Measurements from ENCODE around the gene TRAF3. TPM values are rescaled to one million over a fixed set of nuclear protein-coding genes. Genes with fewer than 3 reads are reported as not detected.

Gene TRAF3
- total RNA-seq, 1 experiment from 2014 or later = 11.2 TPM

DNA sequence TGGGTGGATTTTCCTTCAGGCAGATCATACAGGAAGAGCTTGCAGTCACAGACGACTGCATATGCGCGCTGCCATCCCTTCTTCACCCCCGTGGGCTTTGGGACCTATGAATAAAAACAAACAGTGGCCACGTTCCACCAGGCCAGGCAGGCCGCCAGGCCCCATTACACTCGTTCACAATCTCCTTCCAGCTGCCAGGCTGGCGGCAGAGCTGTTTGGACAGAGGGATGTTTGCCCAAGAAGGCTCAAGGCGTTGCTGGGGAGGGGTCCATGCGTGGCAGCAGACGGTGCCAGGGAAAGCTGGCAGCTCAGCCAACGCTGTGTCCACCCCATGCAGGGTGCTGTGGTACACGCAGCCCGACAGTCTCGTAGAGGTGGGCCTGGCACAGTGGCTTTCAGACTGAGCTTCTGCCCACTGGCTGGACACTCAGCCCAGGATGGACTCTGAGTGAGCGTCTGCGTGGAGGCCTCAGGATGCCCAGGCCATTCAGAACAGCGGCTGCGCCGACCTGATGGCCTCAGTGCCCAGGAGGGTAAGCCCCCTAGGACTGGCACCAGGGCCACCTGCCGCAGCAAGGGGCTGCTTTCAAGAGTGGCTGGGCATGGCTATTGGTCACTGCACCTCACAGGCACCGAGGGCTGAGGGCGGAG, 172.7 kb downstream of the TRAF3 start (continued):
- TF ChIP-seq, protein P1, sequence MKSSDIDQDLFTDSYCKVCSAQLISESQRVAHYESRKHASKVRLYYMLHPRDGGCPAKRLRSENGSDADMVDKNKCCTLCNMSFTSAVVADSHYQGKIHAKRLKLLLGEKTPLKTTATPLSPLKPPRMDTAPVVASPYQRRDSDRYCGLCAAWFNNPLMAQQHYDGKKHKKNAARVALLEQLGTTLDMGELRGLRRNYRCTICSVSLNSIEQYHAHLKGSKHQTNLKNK (CRISPR knock-in tag; IDR thresholded peaks at IDR 0.05) = no peak
- TF ChIP-seq KAT7 (CRISPR knock-in tag; IDR thresholded peaks at IDR 0.05; ENCODE audit: borderline replicate concordance) = no peak
- TF ChIP-seq, protein P2, sequence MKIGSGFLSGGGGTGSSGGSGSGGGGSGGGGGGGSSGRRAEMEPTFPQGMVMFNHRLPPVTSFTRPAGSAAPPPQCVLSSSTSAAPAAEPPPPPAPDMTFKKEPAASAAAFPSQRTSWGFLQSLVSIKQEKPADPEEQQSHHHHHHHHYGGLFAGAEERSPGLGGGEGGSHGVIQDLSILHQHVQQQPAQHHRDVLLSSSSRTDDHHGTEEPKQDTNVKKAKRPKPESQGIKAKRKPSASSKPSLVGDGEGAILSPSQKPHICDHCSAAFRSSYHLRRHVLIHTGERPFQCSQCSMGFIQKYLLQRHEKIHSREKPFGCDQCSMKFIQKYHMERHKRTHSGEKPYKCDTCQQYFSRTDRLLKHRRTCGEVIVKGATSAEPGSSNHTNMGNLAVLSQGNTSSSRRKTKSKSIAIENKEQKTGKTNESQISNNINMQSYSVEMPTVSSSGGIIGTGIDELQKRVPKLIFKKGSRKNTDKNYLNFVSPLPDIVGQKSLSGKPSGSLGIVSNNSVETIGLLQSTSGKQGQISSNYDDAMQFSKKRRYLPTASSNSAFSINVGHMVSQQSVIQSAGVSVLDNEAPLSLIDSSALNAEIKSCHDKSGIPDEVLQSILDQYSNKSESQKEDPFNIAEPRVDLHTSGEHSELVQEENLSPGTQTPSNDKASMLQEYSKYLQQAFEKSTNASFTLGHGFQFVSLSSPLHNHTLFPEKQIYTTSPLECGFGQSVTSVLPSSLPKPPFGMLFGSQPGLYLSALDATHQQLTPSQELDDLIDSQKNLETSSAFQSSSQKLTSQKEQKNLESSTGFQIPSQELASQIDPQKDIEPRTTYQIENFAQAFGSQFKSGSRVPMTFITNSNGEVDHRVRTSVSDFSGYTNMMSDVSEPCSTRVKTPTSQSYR (CRISPR knock-in tag; IDR thresholded peaks at IDR 0.05) = no peak

DNA sequence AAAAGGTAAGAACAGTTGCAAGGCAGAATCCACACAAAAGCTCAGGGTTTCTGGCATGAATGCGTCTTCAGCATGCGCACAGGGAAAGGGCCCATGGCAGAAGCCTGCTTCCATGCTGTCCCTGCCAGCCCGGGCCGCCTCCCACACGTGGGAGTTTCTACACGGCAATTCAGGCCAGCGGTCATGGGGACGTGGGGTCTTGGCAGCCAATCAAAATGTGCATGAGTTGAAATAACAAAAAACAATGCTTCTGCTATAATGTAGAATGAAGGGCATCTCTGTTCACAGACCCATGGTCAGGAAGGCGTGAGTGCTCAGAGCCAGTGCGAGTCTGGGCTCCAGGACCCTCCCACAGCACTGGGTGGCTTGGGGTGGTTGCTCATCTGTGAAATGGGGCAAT, 173.8 kb downstream of the TRAF3 start:
- TF ChIP-seq NR1H2 (CRISPR knock-in tag; IDR thresholded peaks at IDR 0.05) (no peak), PRRX2 (CRISPR knock-in tag; IDR thresholded peaks at IDR 0.05) (no peak), ZNF416 (CRISPR knock-in tag; IDR thresholded peaks at IDR 0.05) (no peak)
- TF ChIP-seq, protein P3, sequence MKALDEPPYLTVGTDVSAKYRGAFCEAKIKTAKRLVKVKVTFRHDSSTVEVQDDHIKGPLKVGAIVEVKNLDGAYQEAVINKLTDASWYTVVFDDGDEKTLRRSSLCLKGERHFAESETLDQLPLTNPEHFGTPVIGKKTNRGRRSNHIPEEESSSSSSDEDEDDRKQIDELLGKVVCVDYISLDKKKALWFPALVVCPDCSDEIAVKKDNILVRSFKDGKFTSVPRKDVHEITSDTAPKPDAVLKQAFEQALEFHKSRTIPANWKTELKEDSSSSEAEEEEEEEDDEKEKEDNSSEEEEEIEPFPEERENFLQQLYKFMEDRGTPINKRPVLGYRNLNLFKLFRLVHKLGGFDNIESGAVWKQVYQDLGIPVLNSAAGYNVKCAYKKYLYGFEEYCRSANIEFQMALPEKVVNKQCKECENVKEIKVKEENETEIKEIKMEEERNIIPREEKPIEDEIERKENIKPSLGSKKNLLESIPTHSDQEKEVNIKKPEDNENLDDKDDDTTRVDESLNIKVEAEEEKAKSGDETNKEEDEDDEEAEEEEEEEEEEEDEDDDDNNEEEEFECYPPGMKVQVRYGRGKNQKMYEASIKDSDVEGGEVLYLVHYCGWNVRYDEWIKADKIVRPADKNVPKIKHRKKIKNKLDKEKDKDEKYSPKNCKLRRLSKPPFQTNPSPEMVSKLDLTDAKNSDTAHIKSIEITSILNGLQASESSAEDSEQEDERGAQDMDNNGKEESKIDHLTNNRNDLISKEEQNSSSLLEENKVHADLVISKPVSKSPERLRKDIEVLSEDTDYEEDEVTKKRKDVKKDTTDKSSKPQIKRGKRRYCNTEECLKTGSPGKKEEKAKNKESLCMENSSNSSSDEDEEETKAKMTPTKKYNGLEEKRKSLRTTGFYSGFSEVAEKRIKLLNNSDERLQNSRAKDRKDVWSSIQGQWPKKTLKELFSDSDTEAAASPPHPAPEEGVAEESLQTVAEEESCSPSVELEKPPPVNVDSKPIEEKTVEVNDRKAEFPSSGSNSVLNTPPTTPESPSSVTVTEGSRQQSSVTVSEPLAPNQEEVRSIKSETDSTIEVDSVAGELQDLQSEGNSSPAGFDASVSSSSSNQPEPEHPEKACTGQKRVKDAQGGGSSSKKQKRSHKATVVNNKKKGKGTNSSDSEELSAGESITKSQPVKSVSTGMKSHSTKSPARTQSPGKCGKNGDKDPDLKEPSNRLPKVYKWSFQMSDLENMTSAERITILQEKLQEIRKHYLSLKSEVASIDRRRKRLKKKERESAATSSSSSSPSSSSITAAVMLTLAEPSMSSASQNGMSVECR (CRISPR knock-in tag; IDR thresholded peaks at IDR 0.05; ENCODE audit: borderline replicate concordance) = no peak
- TF ChIP-seq, protein P4, sequence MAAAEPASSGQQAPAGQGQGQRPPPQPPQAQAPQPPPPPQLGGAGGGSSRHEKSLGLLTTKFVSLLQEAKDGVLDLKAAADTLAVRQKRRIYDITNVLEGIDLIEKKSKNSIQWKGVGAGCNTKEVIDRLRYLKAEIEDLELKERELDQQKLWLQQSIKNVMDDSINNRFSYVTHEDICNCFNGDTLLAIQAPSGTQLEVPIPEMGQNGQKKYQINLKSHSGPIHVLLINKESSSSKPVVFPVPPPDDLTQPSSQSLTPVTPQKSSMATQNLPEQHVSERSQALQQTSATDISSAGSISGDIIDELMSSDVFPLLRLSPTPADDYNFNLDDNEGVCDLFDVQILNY (CRISPR knock-in tag; IDR thresholded peaks at IDR 0.05) = no peak
- TF ChIP-seq, protein P5, sequence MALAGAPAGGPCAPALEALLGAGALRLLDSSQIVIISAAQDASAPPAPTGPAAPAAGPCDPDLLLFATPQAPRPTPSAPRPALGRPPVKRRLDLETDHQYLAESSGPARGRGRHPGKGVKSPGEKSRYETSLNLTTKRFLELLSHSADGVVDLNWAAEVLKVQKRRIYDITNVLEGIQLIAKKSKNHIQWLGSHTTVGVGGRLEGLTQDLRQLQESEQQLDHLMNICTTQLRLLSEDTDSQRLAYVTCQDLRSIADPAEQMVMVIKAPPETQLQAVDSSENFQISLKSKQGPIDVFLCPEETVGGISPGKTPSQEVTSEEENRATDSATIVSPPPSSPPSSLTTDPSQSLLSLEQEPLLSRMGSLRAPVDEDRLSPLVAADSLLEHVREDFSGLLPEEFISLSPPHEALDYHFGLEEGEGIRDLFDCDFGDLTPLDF (CRISPR knock-in tag; IDR thresholded peaks at IDR 0.05) = no peak
- DNase-seq (ENCODE audit: low spot score) (no peak), ATAC-seq (no peak)
- ChIA-PET CTCF (no interaction called here), POLR2A (no interaction called here)
- H3K27me3 Mint-ChIP-seq (ENCODE audit: low read depth) = no peaks in the 10 kb centered on the region; the same call in 1 of the 2 replicates
- no peaks in the 10 kb centered on the region for H3K9me3 Mint-ChIP-seq
- H3K27ac Mint-ChIP-seq = no peak overlapping the region
- H3K36me3 Mint-ChIP-seq = peaks cover 55% of the 10 kb centered on the region
- no peak overlapping the region for H3K4me3 Mint-ChIP-seq
- H3K4me1 Mint-ChIP-seq = no peaks in the 10 kb centered on the region

DNA sequence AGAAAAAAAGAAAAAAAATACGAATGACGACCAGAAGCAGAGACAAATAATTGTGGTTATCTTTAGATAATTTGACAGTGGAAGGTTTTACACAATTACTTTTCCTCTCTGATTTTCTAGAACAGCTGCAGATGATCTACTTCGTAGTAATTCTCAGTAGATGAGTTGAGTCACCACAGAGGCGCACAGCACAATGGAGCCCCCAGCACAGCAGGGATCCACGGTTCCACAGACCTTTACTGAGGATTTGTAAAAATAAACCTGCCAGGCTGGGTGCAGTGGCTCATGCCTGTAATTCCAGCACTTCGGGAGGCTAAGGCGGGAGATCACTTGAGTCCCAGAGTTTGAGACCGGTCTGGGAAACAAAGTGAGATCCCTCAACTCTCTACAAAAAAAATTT, 174.6 kb downstream of the TRAF3 start:
- DNase-seq (ENCODE audit: low spot score) (no peak), ATAC-seq (no peak)
- Mint-ChIP-seq H3K36me3 (peaks cover 51% of the 10 kb centered on the region), H3K4me1 (no peaks in the 10 kb centered on the region), H3K9me3 (no peaks in the 10 kb centered on the region), H3K27ac (no peak overlapping the region; the same call in 1 of the 2 replicates), H3K27me3 (ENCODE audit: low read depth) (no peaks in the 10 kb centered on the region; the same call in 1 of the 2 replicates), H3K4me3 (no peak overlapping the region)
- ChIA-PET POLR2A (no interaction called here), CTCF (no interaction called here)
- TF ChIP-seq CREB1 (CRISPR knock-in tag; IDR thresholded peaks at IDR 0.05) (no peak), JUN (CRISPR knock-in tag; IDR thresholded peaks at IDR 0.05) (no peak), TEAD1 (CRISPR knock-in tag; IDR thresholded peaks at IDR 0.05) (no peak), GRHL2 (CRISPR knock-in tag; IDR thresholded peaks at IDR 0.05; ENCODE audit: insufficient replicate concordance, severe bottlenecking) (no peak)
- TF ChIP-seq, protein P6, sequence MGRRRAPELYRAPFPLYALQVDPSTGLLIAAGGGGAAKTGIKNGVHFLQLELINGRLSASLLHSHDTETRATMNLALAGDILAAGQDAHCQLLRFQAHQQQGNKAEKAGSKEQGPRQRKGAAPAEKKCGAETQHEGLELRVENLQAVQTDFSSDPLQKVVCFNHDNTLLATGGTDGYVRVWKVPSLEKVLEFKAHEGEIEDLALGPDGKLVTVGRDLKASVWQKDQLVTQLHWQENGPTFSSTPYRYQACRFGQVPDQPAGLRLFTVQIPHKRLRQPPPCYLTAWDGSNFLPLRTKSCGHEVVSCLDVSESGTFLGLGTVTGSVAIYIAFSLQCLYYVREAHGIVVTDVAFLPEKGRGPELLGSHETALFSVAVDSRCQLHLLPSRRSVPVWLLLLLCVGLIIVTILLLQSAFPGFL (CRISPR knock-in tag; IDR thresholded peaks at IDR 0.05; ENCODE audit: borderline replicate concordance) = no peak
- TF ChIP-seq, protein P5 (CRISPR knock-in tag; IDR thresholded peaks at IDR 0.05) = no peak
- TF ChIP-seq, protein P7, sequence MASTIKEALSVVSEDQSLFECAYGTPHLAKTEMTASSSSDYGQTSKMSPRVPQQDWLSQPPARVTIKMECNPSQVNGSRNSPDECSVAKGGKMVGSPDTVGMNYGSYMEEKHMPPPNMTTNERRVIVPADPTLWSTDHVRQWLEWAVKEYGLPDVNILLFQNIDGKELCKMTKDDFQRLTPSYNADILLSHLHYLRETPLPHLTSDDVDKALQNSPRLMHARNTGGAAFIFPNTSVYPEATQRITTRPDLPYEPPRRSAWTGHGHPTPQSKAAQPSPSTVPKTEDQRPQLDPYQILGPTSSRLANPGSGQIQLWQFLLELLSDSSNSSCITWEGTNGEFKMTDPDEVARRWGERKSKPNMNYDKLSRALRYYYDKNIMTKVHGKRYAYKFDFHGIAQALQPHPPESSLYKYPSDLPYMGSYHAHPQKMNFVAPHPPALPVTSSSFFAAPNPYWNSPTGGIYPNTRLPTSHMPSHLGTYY (CRISPR knock-in tag; IDR thresholded peaks at IDR 0.05) = no peak
- TF ChIP-seq, protein P8, sequence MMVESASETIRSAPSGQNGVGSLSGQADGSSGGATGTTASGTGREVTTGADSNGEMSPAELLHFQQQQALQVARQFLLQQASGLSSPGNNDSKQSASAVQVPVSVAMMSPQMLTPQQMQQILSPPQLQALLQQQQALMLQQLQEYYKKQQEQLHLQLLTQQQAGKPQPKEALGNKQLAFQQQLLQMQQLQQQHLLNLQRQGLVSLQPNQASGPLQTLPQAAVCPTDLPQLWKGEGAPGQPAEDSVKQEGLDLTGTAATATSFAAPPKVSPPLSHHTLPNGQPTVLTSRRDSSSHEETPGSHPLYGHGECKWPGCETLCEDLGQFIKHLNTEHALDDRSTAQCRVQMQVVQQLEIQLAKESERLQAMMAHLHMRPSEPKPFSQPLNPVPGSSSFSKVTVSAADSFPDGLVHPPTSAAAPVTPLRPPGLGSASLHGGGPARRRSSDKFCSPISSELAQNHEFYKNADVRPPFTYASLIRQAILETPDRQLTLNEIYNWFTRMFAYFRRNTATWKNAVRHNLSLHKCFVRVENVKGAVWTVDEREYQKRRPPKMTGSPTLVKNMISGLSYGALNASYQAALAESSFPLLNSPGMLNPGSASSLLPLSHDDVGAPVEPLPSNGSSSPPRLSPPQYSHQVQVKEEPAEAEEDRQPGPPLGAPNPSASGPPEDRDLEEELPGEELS (CRISPR knock-in tag; IDR thresholded peaks at IDR 0.05) = no peak

Data from WTC11 (cell line).